Endodermal cell (in vitro differentiated cells): ENCODE measurements around the gene PLEKHM3. TPM values are rescaled to one million over a fixed set of nuclear protein-coding genes. Genes with fewer than 3 reads are reported as not detected.
A peak's percentile ranks its signal among the peaks of the same experiment; 100 is the strongest.

Experiments used
- DNase-seq: peaks from one replicate; pipeline ENCODE4 v3.0.0-alpha.2; 2017
- H3K27ac ChIP-seq: 2 replicates; pipeline ENCODE4 v1.5.1; 2013; ENCODE audit warnings: mild to moderate bottlenecking, low read depth, low read length, moderate library complexity
- H3K27me3 ChIP-seq: 2 replicates; pipeline ENCODE4 v1.6.1; 2013; ENCODE audit warnings: mild to moderate bottlenecking, low read length, moderate library complexity; ENCODE audit not compliant: insufficient read depth, control insufficient read depth, poor library complexity, severe bottlenecking
- H3K36me3 ChIP-seq: 2 replicates; pipeline ENCODE4 v1.7.0; 2013; ENCODE audit warnings: mild to moderate bottlenecking, low read length, moderate library complexity; ENCODE audit not compliant: control insufficient read depth, insufficient read depth
- H3K4me1 ChIP-seq: one replicate; pipeline ENCODE4 v1.7.0; 2013; ENCODE audit warnings: low read length; ENCODE audit not compliant: control insufficient read depth, insufficient read depth
- H3K4me3 ChIP-seq: 2 replicates; pipeline ENCODE4 v1.5.1; 2013; ENCODE audit warnings: mild to moderate bottlenecking, low read length, moderate library complexity
- H3K9ac ChIP-seq: 2 replicates; pipeline ENCODE4 v1.6.1; 2013; ENCODE audit warnings: mild to moderate bottlenecking, low read length, moderate library complexity; ENCODE audit not compliant: poor library complexity, severe bottlenecking; ENCODE audit errors: extremely low read depth
- H3K9me3 ChIP-seq: 2 replicates; pipeline ENCODE4 v1.6.1; 2013; ENCODE audit warnings: mild to moderate bottlenecking, low read length, moderate library complexity; ENCODE audit not compliant: control insufficient read depth
- H3K27ac Mint-ChIP-seq: 2 replicates; pipeline ENCODE4 v1.8.0; 2020; ENCODE audit warnings: mixed read lengths
- H3K27me3 Mint-ChIP-seq: 2 replicates; pipeline ENCODE4 v1.8.0; 2021; ENCODE audit warnings: mild to moderate bottlenecking, mixed read lengths; ENCODE audit not compliant: insufficient read depth
- H3K36me3 Mint-ChIP-seq: 2 replicates; pipeline ENCODE4 v1.8.0; 2020; ENCODE audit warnings: low read depth, mixed read lengths
- H3K4me1 Mint-ChIP-seq: 2 replicates; pipeline ENCODE4 v1.8.0; 2020; ENCODE audit warnings: mixed read lengths
- H3K4me3 Mint-ChIP-seq: 2 replicates; pipeline ENCODE4 v1.8.0; 2020; ENCODE audit warnings: mild to moderate bottlenecking, moderate library complexity, mixed read lengths
- H3K9me3 Mint-ChIP-seq: 2 replicates; pipeline ENCODE4 v1.8.0; 2020; ENCODE audit warnings: mild to moderate bottlenecking, mixed read lengths
- WGBS, 2 experiments: methylation state at CpG; one replicate each; pipeline versions ENCODE4 v1.1.5 to v1.1.7; 2013; ENCODE audit warnings: missing lambda C conversion rate in 2 of 2, mixed read lengths in 1 of 2; ENCODE audit not compliant: insufficient coverage in 1 of 2, insufficient read length in 1 of 2; 5-methylcytosine and 5-hydroxymethylcytosine counted together
- total RNA-seq, 2 donors: library from RNA; stranded (reverse); fragmentation: NEBNext Ultra II Directional in 1 of 2; extraction: Animal tissue kit (Norgen Biotek cat#: 25700) in 1 of 2; gene quantifications; 2 replicates in 1 of 2; 3 replicates in 1 of 2; pipeline ENCODE4 v1.2.1, GENCODE V29; 2021
- TF ChIP-seq, protein P1 (sequence below): fragments of 200-600 bp; sonication (generic); conservative IDR thresholded peaks from 2 replicates; pipeline ENCODE4 v1.5.0; 2021; ENCODE audit warnings: antibody characterized with exemption, mild to moderate bottlenecking

The PLEKHM3 gene
- total RNA-seq, 2 donors from 2014 or later: 13.3 to 17.9 TPM

DNA sequence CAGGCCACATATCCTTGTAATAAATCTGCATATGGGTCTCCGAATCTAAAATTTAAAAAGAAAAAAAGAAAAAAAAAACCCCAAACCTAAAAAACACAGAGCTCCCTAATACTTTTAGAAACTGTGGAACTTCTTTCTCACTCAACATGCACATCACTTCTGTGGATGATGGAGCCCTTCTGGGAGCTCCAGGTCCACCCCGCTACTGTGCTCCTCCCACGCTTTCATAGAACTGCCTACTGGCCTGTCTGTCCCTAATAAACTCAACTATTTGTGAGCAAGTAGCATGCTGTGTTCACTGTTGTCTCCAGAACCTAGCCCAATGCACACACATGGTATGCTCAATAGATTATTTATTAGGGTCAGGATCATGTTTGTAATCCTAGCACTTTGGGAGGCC, 172.5 kb downstream of the PLEKHM3 start:
- H3K27me3 ChIP-seq: no peaks in the 10 kb centered on the region
- Mint-ChIP-seq H3K27ac (no peak overlapping the region), H3K4me1 (peaks cover 52% of the 10 kb centered on the region), H3K27me3 (no peaks in the 10 kb centered on the region), H3K9me3 (no peaks in the 10 kb centered on the region), H3K4me3 (no peak overlapping the region), H3K36me3 (peaks cover 8% of the 10 kb centered on the region)
- H3K27ac ChIP-seq: no peak overlapping the region
- peaks cover 8% of the 10 kb centered on the region for H3K36me3 ChIP-seq
- DNase-seq: no peak
- no peak overlapping the region for H3K4me3 ChIP-seq
- 92 to 96% methylated on average over 2 to 3 of the region's 3 CpGs for WGBS, 2 experiments
- TF ChIP-seq, protein P1, sequence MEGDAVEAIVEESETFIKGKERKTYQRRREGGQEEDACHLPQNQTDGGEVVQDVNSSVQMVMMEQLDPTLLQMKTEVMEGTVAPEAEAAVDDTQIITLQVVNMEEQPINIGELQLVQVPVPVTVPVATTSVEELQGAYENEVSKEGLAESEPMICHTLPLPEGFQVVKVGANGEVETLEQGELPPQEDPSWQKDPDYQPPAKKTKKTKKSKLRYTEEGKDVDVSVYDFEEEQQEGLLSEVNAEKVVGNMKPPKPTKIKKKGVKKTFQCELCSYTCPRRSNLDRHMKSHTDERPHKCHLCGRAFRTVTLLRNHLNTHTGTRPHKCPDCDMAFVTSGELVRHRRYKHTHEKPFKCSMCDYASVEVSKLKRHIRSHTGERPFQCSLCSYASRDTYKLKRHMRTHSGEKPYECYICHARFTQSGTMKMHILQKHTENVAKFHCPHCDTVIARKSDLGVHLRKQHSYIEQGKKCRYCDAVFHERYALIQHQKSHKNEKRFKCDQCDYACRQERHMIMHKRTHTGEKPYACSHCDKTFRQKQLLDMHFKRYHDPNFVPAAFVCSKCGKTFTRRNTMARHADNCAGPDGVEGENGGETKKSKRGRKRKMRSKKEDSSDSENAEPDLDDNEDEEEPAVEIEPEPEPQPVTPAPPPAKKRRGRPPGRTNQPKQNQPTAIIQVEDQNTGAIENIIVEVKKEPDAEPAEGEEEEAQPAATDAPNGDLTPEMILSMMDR: no peak
- H3K9ac ChIP-seq: no peak overlapping the region
- peaks cover 13% of the 10 kb centered on the region for H3K4me1 ChIP-seq
- H3K9me3 ChIP-seq: no peaks in the 10 kb centered on the region

DNA sequence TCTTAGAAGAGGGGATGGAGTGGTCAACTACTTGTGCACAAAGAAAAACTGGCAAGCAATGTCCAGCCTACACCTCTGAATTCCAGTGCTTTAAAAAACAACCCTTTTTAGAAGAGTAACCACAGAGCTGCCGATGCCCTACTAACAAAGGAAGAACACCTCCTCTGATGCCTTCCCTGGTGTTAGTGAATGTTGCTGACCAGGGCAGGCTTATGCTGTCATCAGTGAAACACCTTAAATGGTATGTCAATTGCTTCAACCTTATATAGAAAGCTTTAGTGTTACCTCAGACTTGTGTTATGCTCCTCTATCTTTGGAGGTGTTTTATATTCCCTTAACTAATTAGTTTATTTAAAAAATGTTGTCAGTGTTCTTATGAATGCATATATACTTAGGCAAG, 175.9 kb downstream of the PLEKHM3 start:
- DNase-seq: no peak
- Histone ChIP-seq H3K4me3 (no peak overlapping the region), H3K36me3 (no peaks in the 10 kb centered on the region), H3K4me1 (peaks cover 18% of the 10 kb centered on the region), H3K27ac (no peak overlapping the region), H3K9ac (no peak overlapping the region), H3K27me3 (no peaks in the 10 kb centered on the region), H3K9me3 (no peaks in the 10 kb centered on the region)
- no peaks in the 10 kb centered on the region for H3K27me3 Mint-ChIP-seq
- WGBS, 2 experiments: 67 to 76% methylated on average over 1 of the region's 1 CpG
- H3K4me3 Mint-ChIP-seq: no peak overlapping the region
- no peaks in the 10 kb centered on the region for H3K9me3 Mint-ChIP-seq
- H3K36me3 Mint-ChIP-seq: peaks cover 2% of the 10 kb centered on the region
- H3K4me1 Mint-ChIP-seq: peaks cover 66% of the 10 kb centered on the region
- peak overlapping the region; percentile 97 for H3K27ac Mint-ChIP-seq
- TF ChIP-seq, protein P1: no peak

DNA sequence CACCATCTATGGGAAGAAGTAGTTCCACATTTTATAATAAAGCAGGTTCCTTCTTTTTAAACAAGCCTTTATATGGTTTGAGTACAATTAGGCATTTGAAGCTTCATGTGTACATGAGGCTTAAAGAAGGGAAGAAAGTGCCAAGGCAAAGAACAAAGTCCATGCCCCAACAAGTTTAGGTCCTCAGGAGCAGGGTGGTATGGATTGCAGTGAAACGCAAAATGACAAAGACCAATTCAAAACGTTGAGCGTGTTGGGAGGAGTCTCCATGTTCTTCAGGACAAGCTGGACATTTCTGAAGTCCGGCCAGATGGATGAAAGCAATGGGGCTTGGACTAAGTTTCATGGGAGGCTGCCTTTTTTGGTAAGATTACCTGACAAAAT, 176.8 kb downstream of the PLEKHM3 start:
- Mint-ChIP-seq H3K4me1 (peaks cover 67% of the 10 kb centered on the region), H3K27ac (peak overlapping the region; percentile 97), H3K27me3 (no peaks in the 10 kb centered on the region), H3K36me3 (peaks cover 2% of the 10 kb centered on the region), H3K9me3 (no peaks in the 10 kb centered on the region), H3K4me3 (peak overlapping the region; percentile 27)
- TF ChIP-seq, protein P1: no peak
- no peaks in the 10 kb centered on the region for H3K36me3 ChIP-seq
- no peak for DNase-seq
- no peak overlapping the region for H3K27ac ChIP-seq
- H3K4me3 ChIP-seq: no peak overlapping the region
- peak overlapping the region; percentile 11 for H3K9ac ChIP-seq
- H3K27me3 ChIP-seq: no peaks in the 10 kb centered on the region
- H3K4me1 ChIP-seq: peaks cover 18% of the 10 kb centered on the region
- H3K9me3 ChIP-seq: no peaks in the 10 kb centered on the region
- WGBS, 2 experiments: 93 to 94% methylated on average over 4 of the region's 4 CpGs
